HTR-8/SVneo (cell line): ENCODE data around the gene XXYLT1.

Experiments
- DNase-seq: peaks from one replicate; pipeline ENCODE4 v3.0.0; 2011; ENCODE audit warnings: low spot score, mixed read lengths; ENCODE audit not compliant: insufficient read length
- FAIRE-seq: peaks from 2 replicates; lab custom pipeline; 2011; peaks lifted over from hg19 to GRCh38; lab: Jason Lieb, UNC

The XXYLT1 gene

GRCh38 chr3:195075941-195076875 is 194.8 kb downstream of the XXYLT1 start:
- no peak for FAIRE-seq
- no peak for DNase-seq

GRCh38 chr3:195075199-195075940 is 195.6 kb downstream of the XXYLT1 start:
- FAIRE-seq, result no peak
- no peak for DNase-seq

GRCh38 chr3:195073866-195074860 is 196.8 kb downstream of the XXYLT1 start:
- FAIRE-seq, result no peak

GRCh38 chr3:195072916-195073564 is 197.9 kb downstream of the XXYLT1 start:
- no peak for DNase-seq
- FAIRE-seq, result no peak

More at GRCh38 chr3:195073866-195074860, 196.8 kb downstream of the XXYLT1 start:
- DNase-seq, result no peak

GRCh38 chr3:195071916-195072820 is 198.8 kb downstream of the XXYLT1 start:
- FAIRE-seq (no peak), DNase-seq (no peak)

GRCh38 chr3:195071011-195071728 is 199.8 kb downstream of the XXYLT1 start:
- no peak for DNase-seq

GRCh38 chr3:195070336-195070735 is 200.6 kb downstream of the XXYLT1 start:
- FAIRE-seq (no peak), DNase-seq (no peak)

More at GRCh38 chr3:195071011-195071728, 199.8 kb downstream of the XXYLT1 start:
- no peak for FAIRE-seq

GRCh38 chr3:195069501-195070251 is 201.3 kb downstream of the XXYLT1 start:
- DNase-seq (no peak), FAIRE-seq (no peak)

GRCh38 chr3:195068084-195069080 is 202.6 kb downstream of the XXYLT1 start:
- peak; percentile 9 for FAIRE-seq
- peak; percentile 50 for DNase-seq

- no peak for DNase-seq
- FAIRE-seq, result peak; percentile 16
Measured at GRCh38 chr3:195066441-195066841, 204.5 kb downstream of the XXYLT1 start.

- FAIRE-seq (no peak), DNase-seq (no peak)
Measured at GRCh38 chr3:195065864-195066185, 205.1 kb downstream of the XXYLT1 start.

- no peak for DNase-seq
- FAIRE-seq, result no peak
Measured at GRCh38 chr3:195065142-195065863, 205.7 kb downstream of the XXYLT1 start.

GRCh38 chr3:195064300-195064931 is 206.5 kb downstream of the XXYLT1 start:
- DNase-seq (no peak), FAIRE-seq (no peak)

GRCh38 chr3:195063581-195064193 is 207.3 kb downstream of the XXYLT1 start:
- FAIRE-seq (no peak), DNase-seq (no peak)
